Measurements from ENCODE around the gene TMEM247.

TMEM247 gene

GRCh38 chr2:46479265-46479664, at the start of gene TMEM247:
TMEM247 (plus strand) TSS chr2:46479565.
- no peak for DNase-seq (ENCODE audit: low spot score)

GRCh38 chr2:46430413-46430812, 49.0 kb upstream of the TMEM247 start:
- no peak for DNase-seq (ENCODE audit: low spot score)

- no peak for DNase-seq (ENCODE audit: low spot score)
These were observed 48.4 kb upstream of the TMEM247 start for GRCh38 chr2:46430992-46431391.

GRCh38 chr2:46431481-46432235, 47.7 kb upstream of the TMEM247 start:
- DNase-seq (ENCODE audit: low spot score) = no peak

GRCh38 chr2:46434851-46435273, 44.5 kb upstream of the TMEM247 start:
- no peak for DNase-seq (ENCODE audit: low spot score)

GRCh38 chr2:46435353-46435752, 44.0 kb upstream of the TMEM247 start:
- no peak for DNase-seq (ENCODE audit: low spot score)

- DNase-seq (ENCODE audit: low spot score) = no peak
These were observed 43.5 kb upstream of the TMEM247 start for GRCh38 chr2:46435796-46436360.

- no peak for DNase-seq (ENCODE audit: low spot score)
These were observed 42.6 kb upstream of the TMEM247 start for GRCh38 chr2:46436800-46437199.

GRCh38 chr2:46438102-46438501, 41.3 kb upstream of the TMEM247 start:
- no peak for DNase-seq (ENCODE audit: low spot score)

- no peak for DNase-seq (ENCODE audit: low spot score)
These were observed 40.6 kb upstream of the TMEM247 start for GRCh38 chr2:46438794-46439193.

- DNase-seq (ENCODE audit: low spot score) = no peak
These were observed 39.8 kb upstream of the TMEM247 start for GRCh38 chr2:46439582-46439981.

- DNase-seq (ENCODE audit: low spot score) = no peak
These were observed 37.3 kb upstream of the TMEM247 start for GRCh38 chr2:46441838-46442712.

- DNase-seq (ENCODE audit: low spot score) = no peak
These were observed 34.6 kb upstream of the TMEM247 start for GRCh38 chr2:46444732-46445131.

- DNase-seq (ENCODE audit: low spot score) = no peak
These were observed 33.8 kb upstream of the TMEM247 start for GRCh38 chr2:46445556-46445955.

- DNase-seq (ENCODE audit: low spot score) = no peak
These were observed 32.3 kb upstream of the TMEM247 start for GRCh38 chr2:46446871-46447568.

- no peak for DNase-seq (ENCODE audit: low spot score)
These were observed 31.7 kb upstream of the TMEM247 start for GRCh38 chr2:46447649-46448048.

- no peak for DNase-seq (ENCODE audit: low spot score)
These were observed 31.3 kb upstream of the TMEM247 start for GRCh38 chr2:46448111-46448510.

GRCh38 chr2:46448641-46449040, 30.7 kb upstream of the TMEM247 start:
- DNase-seq (ENCODE audit: low spot score) = no peak

GRCh38 chr2:46449700-46450099, 29.7 kb upstream of the TMEM247 start:
- no peak for DNase-seq (ENCODE audit: low spot score)

- no peak for DNase-seq (ENCODE audit: low spot score)
These were observed 28.1 kb upstream of the TMEM247 start for GRCh38 chr2:46451131-46451711.

GRCh38 chr2:46456789-46457188, 22.6 kb upstream of the TMEM247 start:
- DNase-seq (ENCODE audit: low spot score) = no peak
